GM10248 (cell line): ENCODE data around the gene NDUFB5.

Experiments used
- CTCF ChIA-PET: fragments of 300-600 bp; sonication (Branson Sonifier 250); formaldehyde crosslinking; extraction: SDS; loops from one replicate; lab custom pipeline; 2021; ENCODE audit warnings: antibody characterized with exemption; lab: Yijun Ruan, JAX
- POLR2A ChIA-PET: fragments of 350-650 bp; sonication (Branson Sonifier 250); formaldehyde crosslinking; extraction: SDS; loops from one replicate; lab custom pipeline; 2020; ENCODE audit warnings: antibody characterized with exemption; lab: Yijun Ruan, JAX
- DNase-seq: peaks from one replicate; pipeline ENCODE4 v3.0.0; 2012; ENCODE audit errors: extremely low spot score
- TF ChIP-seq, protein P1 (sequence below): IDR thresholded peaks from 2 replicates; pipeline ENCODE4 v1.5.1; 2012; ENCODE audit warnings: mild to moderate bottlenecking, low read depth; ENCODE audit errors: extremely low read depth, missing control alignments, control extremely low read depth

NDUFB5 gene

DNA sequence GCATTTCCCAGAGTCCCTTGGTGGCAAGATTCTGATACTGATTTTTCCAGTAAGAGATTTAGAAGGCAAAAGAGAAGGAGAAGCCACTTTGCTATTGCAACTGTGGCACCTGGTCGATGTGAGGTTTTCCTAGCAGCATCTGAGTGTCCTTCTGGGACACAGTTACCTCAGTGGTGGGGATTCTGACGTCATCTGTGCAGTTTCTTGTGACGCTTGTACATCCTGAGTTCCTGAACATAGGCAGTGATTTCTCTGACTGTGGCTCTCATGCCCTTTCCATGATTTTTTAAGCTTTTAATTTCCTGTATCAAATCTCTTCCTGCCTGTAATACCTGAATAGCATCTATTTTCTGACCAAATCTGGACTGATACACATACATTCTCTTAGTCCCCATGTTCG, 57.2 kb downstream of the NDUFB5 start:
- POLR2A ChIA-PET, result no interaction called here
- no peak for DNase-seq
- CTCF ChIA-PET, result interaction anchor here (1.0 to 3.9 kb wide), 7 partner anchors 10 to 75 kb away, joined by 3 to 24 read pairs (median 3); no protein-coding TSS in a partner anchor

DNA sequence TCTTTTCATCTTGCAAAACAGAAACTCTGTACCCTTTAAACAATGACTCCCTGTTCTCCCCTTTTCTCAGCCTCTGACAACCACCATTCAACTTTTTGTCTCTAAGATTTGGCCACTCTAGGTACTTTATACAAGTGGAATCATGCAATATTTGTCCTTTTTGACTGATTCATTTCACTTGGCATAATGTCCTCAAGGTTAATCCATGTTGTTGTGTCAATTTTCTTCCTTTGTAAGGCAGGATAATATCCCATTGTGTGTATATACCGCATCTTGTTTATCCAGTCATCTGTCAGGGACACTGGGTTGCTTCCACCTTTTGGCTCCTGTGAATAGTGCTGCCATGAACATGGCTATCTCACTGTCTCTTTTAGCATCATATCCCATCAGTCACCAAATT, 58.5 kb downstream of the NDUFB5 start:
- TF ChIP-seq, protein P1, sequence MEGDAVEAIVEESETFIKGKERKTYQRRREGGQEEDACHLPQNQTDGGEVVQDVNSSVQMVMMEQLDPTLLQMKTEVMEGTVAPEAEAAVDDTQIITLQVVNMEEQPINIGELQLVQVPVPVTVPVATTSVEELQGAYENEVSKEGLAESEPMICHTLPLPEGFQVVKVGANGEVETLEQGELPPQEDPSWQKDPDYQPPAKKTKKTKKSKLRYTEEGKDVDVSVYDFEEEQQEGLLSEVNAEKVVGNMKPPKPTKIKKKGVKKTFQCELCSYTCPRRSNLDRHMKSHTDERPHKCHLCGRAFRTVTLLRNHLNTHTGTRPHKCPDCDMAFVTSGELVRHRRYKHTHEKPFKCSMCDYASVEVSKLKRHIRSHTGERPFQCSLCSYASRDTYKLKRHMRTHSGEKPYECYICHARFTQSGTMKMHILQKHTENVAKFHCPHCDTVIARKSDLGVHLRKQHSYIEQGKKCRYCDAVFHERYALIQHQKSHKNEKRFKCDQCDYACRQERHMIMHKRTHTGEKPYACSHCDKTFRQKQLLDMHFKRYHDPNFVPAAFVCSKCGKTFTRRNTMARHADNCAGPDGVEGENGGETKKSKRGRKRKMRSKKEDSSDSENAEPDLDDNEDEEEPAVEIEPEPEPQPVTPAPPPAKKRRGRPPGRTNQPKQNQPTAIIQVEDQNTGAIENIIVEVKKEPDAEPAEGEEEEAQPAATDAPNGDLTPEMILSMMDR, result no peak
- ChIA-PET CTCF (interaction anchor here (3.9 kb wide), 1 partner anchor 13 kb away, joined by 24 read pairs; no protein-coding TSS in a partner anchor), POLR2A (no interaction called here)
- DNase-seq, result no peak

More for the DNA sequence above, 57.2 kb downstream of the NDUFB5 start:
- TF ChIP-seq, protein P1, result no peak

DNA sequence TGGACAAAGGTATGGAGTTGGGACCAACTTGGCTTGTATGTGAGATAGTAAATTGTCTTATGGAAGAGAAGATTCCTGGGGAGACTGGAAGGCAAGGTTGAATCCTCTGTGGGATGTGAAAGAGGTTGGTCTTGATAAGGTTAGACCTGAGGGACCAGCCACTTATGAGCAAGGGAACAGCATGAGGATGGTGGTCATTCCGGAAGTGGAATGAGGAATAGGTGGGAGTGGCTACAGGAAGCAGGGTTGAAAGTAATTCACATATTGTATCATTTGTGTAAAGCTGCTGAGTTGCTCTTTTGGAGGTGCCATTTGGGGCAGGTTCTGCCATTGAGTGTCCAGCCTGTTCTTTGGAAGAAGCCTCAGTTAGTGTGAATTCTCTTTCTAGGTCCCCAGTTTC, 61.4 kb downstream of the NDUFB5 start:
- no peak for DNase-seq
- CTCF ChIA-PET, result interaction anchor here (1.5 kb wide), 1 partner anchor 16 kb away, joined by 3 read pairs; no protein-coding TSS in a partner anchor
- POLR2A ChIA-PET, result no interaction called here
- TF ChIP-seq, protein P1, result no peak

DNA sequence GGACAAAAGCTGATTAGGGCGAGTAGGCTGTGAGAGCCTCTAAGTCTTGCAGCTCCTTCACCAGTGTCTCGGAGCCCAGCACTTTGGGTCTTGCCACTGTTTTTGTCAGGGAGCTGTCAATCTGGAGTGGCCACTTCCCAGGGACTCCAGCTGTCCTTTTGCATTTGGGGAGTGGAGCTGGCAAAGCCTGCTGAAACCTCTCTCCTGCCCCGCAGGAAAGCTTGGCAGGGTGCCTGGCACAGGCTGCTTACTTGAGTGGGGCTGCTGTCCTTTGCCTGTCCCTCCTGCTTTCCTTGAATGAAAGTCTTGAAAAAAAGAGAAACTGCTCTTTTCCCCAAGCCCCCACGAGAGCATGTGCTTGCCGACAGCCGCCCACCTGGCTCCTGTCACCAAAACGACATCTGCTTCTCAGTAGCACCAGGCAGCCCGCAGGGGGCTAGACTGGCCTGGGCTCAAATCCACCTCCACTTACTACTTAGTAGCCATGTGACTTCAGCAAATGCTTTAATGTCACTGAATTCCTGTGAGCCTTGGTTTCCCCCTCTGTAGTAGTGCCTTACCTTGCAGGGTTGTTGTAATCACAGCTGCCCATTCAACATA, 61.9 kb downstream of the NDUFB5 start:
- POLR2A ChIA-PET, result no interaction called here
- no peak for DNase-seq
- CTCF ChIA-PET, result interaction anchor here (1.5 kb wide), 1 partner anchor 17 kb away, joined by 3 read pairs; no protein-coding TSS in a partner anchor
- TF ChIP-seq, protein P1, result no peak

DNA sequence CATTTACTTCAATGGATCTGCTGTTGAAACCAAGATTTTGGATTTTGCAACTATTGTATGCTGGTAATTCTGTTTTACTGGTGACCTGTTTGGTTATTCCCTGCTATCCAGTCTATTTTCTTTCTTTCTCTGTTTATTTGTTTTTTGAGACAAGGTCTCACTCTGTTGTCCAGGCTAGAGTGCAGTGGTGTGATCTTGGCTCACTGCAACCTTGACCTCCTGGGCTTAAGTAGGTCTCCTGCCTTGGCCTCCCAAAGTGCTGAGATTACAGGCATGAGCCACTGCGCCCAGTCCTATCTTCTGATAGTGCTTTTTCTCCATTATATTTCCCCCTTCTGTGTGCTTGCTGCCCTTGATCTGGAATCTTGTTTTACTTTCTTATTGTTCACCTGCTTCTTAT, 63.8 kb downstream of the NDUFB5 start:
- DNase-seq, result no peak
- POLR2A ChIA-PET, result no interaction called here
- CTCF ChIA-PET, result interaction anchor here (1.1 kb wide), 1 partner anchor 31 kb away, joined by 4 read pairs; no protein-coding TSS in a partner anchor
- TF ChIP-seq, protein P1, result no peak

DNA sequence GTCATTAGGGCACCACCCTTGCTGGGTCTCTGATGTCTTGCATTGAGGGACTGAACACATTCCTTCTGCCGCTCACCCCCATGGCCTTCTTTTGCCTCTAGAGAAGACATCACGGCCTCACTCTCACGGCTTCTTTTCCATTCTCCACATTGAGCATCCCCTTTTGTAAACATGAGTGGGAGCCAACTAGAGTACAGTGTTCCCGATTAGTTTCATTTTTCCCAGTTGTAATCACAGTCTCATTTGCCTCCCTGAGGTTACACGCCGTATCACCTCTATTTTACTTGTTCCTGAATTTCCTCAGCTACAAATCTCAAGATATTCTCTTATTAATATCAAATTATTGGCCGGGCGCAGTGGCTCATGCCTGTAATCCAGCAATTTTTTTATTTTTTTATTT, 65.7 kb downstream of the NDUFB5 start:
- ChIA-PET CTCF (interaction anchor here (1.9 kb wide), 1 partner anchor 9 kb away, joined by 7 read pairs; no protein-coding TSS in a partner anchor), POLR2A (no interaction called here)
- TF ChIP-seq, protein P1, result no peak
- no peak for DNase-seq
